ENCODE results near the gene C11orf21.
"Not testable (repeated sequence)": the region's sequence is repeated elsewhere in the genome, so short reads cannot be mapped to it uniquely, and the experiment has no call there.

The C11orf21 gene

DNA sequence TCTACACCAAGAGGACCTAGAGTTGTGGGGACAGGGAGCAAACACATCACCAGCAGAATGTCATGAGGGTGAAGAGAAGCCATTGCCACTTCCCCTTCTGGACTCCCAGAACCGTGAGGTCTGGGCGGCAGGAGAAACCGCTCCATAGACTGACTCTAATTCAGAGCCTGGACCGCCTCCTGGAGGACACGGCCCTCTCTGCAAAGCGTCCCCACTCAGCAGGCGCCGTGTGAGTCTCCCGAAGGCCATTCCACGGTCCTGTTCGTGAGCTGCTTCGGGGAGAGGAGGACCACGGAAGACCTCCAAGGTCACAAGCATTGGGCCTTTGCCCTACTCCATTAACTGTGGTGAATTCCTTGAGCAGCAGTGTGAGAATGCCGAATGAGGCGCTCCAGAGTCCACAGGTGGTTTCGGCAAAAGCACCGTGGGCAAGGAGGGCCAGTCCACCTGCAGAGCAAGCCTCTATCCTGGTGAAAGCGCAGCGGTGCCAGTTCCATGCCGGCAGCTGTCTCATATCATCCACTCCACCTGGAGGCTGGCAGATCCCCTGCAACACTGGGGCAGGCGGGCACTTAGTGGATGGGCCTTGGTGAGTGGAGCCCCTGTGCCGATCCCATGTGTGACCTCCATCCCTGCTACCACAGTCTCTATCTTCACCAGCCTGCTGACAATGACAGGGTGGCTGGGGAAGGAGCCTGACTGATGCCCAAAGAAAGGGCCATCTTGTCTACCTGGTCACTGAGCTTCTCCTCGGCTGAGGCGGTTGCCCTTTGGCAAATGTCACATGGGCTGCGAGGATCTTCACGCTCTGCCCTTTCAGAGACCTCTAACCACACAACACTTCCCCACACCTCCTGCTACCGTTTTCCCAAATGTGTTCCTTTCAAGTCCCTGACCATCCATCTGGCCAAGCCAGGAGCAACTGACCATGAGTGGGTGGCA lies 7.5 kb downstream of the C11orf21 start:
- Mint-ChIP-seq H3K27me3 (no peaks in the 10 kb centered on the region), H3K4me1 (ENCODE audit: low read depth in 2 of 2) (peaks cover 44 to 52% of the 10 kb centered on the region in 2 donors), H3K4me3 (no peak overlapping the region), H3K36me3 (ENCODE audit: insufficient read depth) (peaks cover 2% of the 10 kb centered on the region), H3K9me3 (no peaks in the 10 kb centered on the region), H3K27ac (peak overlapping the region; percentile 33 to 57)
- ATAC-seq (replicated peaks) (peak; percentile 7), DNase-seq (no peak)

DNA sequence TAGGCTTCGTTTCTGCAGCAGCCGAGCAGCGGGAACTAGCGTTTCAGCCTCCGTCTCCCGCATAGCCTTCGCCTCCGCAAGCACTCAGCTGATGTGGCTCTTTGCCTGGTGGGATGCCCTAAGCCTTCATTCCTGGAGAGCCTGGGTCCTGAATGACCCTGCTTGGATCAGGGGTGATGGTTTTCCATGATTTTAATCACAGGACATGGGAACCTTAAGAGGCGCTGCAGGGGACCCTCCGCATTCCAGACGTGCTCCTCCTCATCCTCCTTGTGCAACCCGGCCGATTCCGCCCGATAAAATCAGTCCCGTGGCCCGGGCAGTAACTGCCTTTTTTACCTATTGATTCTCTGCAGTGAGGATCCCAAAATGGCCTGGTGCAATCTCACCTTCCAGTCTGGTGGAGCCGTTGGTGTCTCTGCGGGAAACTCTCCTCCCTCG lies 8.2 kb downstream of the C11orf21 start:
- DNase-seq (no peak), ATAC-seq (replicated peaks) (no peak)
- Mint-ChIP-seq H3K36me3 (ENCODE audit: insufficient read depth) (peaks cover 2% of the 10 kb centered on the region), H3K4me3 (no peak overlapping the region), H3K27me3 (no peaks in the 10 kb centered on the region), H3K9me3 (no peaks in the 10 kb centered on the region), H3K27ac (peak overlapping the region; percentile 33 to 55), H3K4me1 (ENCODE audit: low read depth in 2 of 2) (peaks cover 43 to 50% of the 10 kb centered on the region in 2 donors)

- no peaks in the 10 kb centered on the region for H3K27me3 Mint-ChIP-seq
Observed at GRCh38 chr11:2290351-2290841, 11.3 kb downstream of the C11orf21 start.

GRCh38 chr11:2289859-2290258 lies 11.9 kb downstream of the C11orf21 start:
- Mint-ChIP-seq H3K4me1 (ENCODE audit: low read depth in 2 of 2) (peaks cover 32 to 39% of the 10 kb centered on the region in 2 donors), H3K36me3 (ENCODE audit: insufficient read depth) (peaks cover 2% of the 10 kb centered on the region), H3K27ac (peak overlapping the region in 1 of 2 donors; percentile 66), H3K4me3 (no peak overlapping the region), H3K9me3 (no peaks in the 10 kb centered on the region), H3K27me3 (no peaks in the 10 kb centered on the region)
- DNase-seq, result no peak
- no peak for ATAC-seq (replicated peaks)

More at GRCh38 chr11:2290351-2290841, 11.3 kb downstream of the C11orf21 start:
- peak overlapping the region in 1 of 2 donors; percentile 66 for H3K27ac Mint-ChIP-seq
- H3K4me3 Mint-ChIP-seq, result no peak overlapping the region
- no peaks in the 10 kb centered on the region for H3K9me3 Mint-ChIP-seq
- peaks cover 34 to 41% of the 10 kb centered on the region in 2 donors for H3K4me1 Mint-ChIP-seq (ENCODE audit: low read depth in 2 of 2)
- DNase-seq (no peak), ATAC-seq (replicated peaks) (no peak)
- H3K36me3 Mint-ChIP-seq (ENCODE audit: insufficient read depth), result peaks cover 2% of the 10 kb centered on the region

GRCh38 chr11:2289350-2289749 lies 12.4 kb downstream of the C11orf21 start:
- Mint-ChIP-seq H3K9me3 (no peaks in the 10 kb centered on the region), H3K4me1 (ENCODE audit: low read depth in 2 of 2) (peaks cover 27 to 33% of the 10 kb centered on the region in 2 donors), H3K27me3 (no peaks in the 10 kb centered on the region), H3K27ac (no peak overlapping the region), H3K4me3 (no peak overlapping the region), H3K36me3 (ENCODE audit: insufficient read depth) (no peaks in the 10 kb centered on the region)
- no peak for DNase-seq
- ATAC-seq (replicated peaks), result no peak

GRCh38 chr11:2287091-2287490 lies 14.6 kb downstream of the C11orf21 start:
- ATAC-seq (replicated peaks), result no peak
- H3K27me3 Mint-ChIP-seq, result no peaks in the 10 kb centered on the region

DNA sequence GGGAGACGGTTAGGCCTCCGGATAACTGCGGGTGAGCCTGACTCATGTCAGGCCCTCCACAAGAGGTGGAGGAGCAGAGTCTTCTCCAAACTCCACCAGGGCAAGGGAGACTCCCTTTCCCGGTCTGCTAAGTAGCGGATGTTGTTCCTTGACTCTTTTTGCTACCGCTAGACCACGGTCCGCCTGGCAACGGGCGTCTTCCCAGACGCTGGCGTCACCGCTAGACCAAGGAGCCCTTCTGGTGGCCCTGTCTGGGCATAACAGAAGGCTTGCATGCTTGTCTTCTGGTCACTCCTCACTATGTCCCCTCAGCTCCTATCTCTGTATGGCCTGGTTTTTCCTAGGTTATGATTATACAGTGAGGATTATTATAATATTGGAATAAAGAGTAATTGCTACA lies 15.4 kb downstream of the C11orf21 start:
- H3K36me3 Mint-ChIP-seq (ENCODE audit: insufficient read depth); H3K27me3 Mint-ChIP-seq; H3K27ac Mint-ChIP-seq; H3K4me3 Mint-ChIP-seq; H3K9me3 Mint-ChIP-seq; DNase-seq; ATAC-seq (replicated peaks): not testable (repeated sequence)
- H3K4me1 Mint-ChIP-seq (ENCODE audit: low read depth in 2 of 2), result peaks cover 23% of the 10 kb centered on the region in 2 donors

More at GRCh38 chr11:2287091-2287490, 14.6 kb downstream of the C11orf21 start:
- peak overlapping the region in 1 of 2 donors; percentile 83 for H3K27ac Mint-ChIP-seq
- peaks cover 0 to 2% of the 10 kb centered on the region in 2 donors for H3K9me3 Mint-ChIP-seq
- H3K36me3 Mint-ChIP-seq (ENCODE audit: insufficient read depth), result no peaks in the 10 kb centered on the region
- no peak overlapping the region for H3K4me3 Mint-ChIP-seq
- peaks cover 23% of the 10 kb centered on the region in 2 donors for H3K4me1 Mint-ChIP-seq (ENCODE audit: low read depth in 2 of 2)
- no peak for DNase-seq

GRCh38 chr11:2280208-2280607 lies 21.5 kb downstream of the C11orf21 start:
- Mint-ChIP-seq H3K9me3 (peaks cover 0 to 2% of the 10 kb centered on the region in 2 donors), H3K36me3 (ENCODE audit: insufficient read depth) (no peaks in the 10 kb centered on the region), H3K27ac (no peak overlapping the region), H3K4me3 (no peak overlapping the region), H3K4me1 (ENCODE audit: low read depth in 2 of 2) (peaks cover 0 to 6% of the 10 kb centered on the region in 2 donors), H3K27me3 (peaks cover 9 to 15% of the 10 kb centered on the region in 2 donors)
- ATAC-seq (replicated peaks) (no peak), DNase-seq (no peak)

DNA sequence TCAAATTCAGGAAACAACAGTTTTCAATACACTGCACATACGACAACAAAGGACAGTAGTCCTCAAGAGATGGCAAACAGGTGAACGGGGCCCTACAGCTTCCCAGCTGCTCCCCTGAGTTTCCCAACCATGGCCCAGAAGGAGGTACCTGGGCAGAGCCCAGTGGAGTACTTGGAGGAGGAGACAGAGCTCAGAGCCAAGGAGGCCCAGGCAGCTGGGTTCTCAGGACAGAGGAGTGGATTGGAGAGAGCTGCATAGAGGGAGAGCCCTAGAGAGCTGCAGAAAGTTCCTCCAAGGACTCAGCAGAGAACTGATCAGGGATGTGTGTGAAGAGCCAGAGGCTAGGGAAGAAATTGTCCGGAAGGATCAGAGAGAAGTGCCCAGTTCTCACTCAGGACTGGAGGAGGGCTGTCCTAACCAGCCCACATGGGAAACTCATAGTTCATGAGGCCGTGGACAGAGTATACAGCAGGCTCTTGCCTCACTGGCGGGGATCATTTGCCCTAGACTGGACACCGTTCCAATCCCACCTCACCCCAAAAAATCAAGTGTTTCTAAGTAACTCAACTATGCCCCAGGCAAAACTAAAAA lies 23.7 kb downstream of the C11orf21 start:
- peaks cover 0 to 2% of the 10 kb centered on the region in 2 donors for H3K9me3 Mint-ChIP-seq
- ATAC-seq (replicated peaks), result no peak
- peak in 1 of 3 experiments; percentile 0 for DNase-seq
- no peak overlapping the region for H3K4me3 Mint-ChIP-seq
- peaks cover 0 to 6% of the 10 kb centered on the region in 2 donors for H3K4me1 Mint-ChIP-seq (ENCODE audit: low read depth in 2 of 2)
- no peak overlapping the region for H3K27ac Mint-ChIP-seq
- H3K36me3 Mint-ChIP-seq (ENCODE audit: insufficient read depth), result no peaks in the 10 kb centered on the region
- peaks cover 12 to 15% of the 10 kb centered on the region in 2 donors for H3K27me3 Mint-ChIP-seq

GRCh38 chr11:2277008-2277346 lies 24.7 kb downstream of the C11orf21 start:
- DNase-seq, result peak in 1 of 3 experiments; percentile 0
- Mint-ChIP-seq H3K9me3 (no peaks in the 10 kb centered on the region), H3K27me3 (peaks cover 15 to 17% of the 10 kb centered on the region in 2 donors), H3K27ac (no peak overlapping the region), H3K4me3 (no peak overlapping the region), H3K36me3 (ENCODE audit: insufficient read depth) (no peaks in the 10 kb centered on the region), H3K4me1 (ENCODE audit: low read depth in 2 of 2) (peaks cover 0 to 6% of the 10 kb centered on the region in 2 donors)
- ATAC-seq (replicated peaks), result no peak

DNA sequence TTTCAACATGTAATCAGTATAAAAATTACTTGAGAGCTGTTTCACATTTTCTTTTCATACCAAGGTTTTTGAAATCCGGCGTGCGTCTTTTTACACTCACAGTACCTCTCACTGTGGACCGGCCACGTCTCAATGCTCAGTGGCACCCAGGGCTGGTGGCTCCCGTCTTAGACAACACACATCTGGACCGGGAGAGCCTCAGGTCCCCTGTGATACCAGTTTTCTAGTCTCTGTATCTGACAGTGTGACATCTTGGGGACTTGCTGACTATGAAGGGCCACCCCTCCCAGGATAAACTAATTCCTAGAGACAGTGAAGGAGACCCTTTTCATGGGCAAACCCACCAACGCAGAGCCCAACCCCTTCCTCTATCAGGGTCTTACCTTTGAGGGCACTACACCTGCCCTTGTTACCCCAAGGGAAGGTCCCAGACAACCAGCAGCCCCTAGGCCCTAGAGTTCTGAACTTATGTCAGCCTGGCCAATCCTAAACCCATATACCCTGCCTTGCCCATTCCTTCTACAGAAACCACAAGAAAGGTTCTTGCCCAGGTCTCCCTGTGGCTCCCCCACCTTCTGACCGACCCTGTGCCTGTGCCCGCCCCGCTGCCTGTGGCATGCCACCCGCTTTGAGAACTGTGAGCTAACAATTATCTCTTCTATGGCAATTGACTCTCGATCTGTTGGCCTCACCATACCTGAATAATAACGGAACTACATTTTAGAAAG lies 25.3 kb downstream of the C11orf21 start:
- DNase-seq (peak in 1 of 3 experiments; percentile 0), ATAC-seq (replicated peaks) (no peak)
- H3K27ac Mint-ChIP-seq, result no peak overlapping the region
- H3K4me3 Mint-ChIP-seq, result no peak overlapping the region
- H3K4me1 Mint-ChIP-seq (ENCODE audit: low read depth in 2 of 2), result peaks cover 0 to 8% of the 10 kb centered on the region in 2 donors
- H3K9me3 Mint-ChIP-seq, result no peaks in the 10 kb centered on the region
- peaks cover 15 to 17% of the 10 kb centered on the region in 2 donors for H3K27me3 Mint-ChIP-seq
- no peaks in the 10 kb centered on the region for H3K36me3 Mint-ChIP-seq (ENCODE audit: insufficient read depth)

- Mint-ChIP-seq H3K27ac (no peak overlapping the region), H3K4me3 (no peak overlapping the region), H3K36me3 (ENCODE audit: insufficient read depth) (peaks cover 2% of the 10 kb centered on the region), H3K4me1 (ENCODE audit: low read depth in 2 of 2) (peaks cover 1 to 8% of the 10 kb centered on the region in 2 donors), H3K9me3 (no peaks in the 10 kb centered on the region), H3K27me3 (peaks cover 15 to 17% of the 10 kb centered on the region in 2 donors)
- peak in 1 of 3 experiments; percentile 0 for DNase-seq
- ATAC-seq (replicated peaks), result no peak
Observed at GRCh38 chr11:2275334-2276279, 26.1 kb downstream of the C11orf21 start.
